Aorta (tissue), 5 donors: ENCODE measurements around the gene EPS8L1. TPM values are rescaled to one million over a fixed set of nuclear protein-coding genes. Genes with fewer than 3 reads are reported as not detected.

Experiments
- ATAC-seq: fragments of 200-7000 bp; cut with Tn5 transposase; one replicate; pipeline ENCODE4 v1.9.1; 2022; ENCODE audit warnings: moderate library complexity; ENCODE audit not compliant: low FRiP score
- DNase-seq, 2 donors: peaks; one replicate each; pipeline ENCODE4 v3.0.0-alpha.2; 2020
- H3K27ac ChIP-seq, 2 donors: one replicate each; pipeline ENCODE4 v1.5.1; 2013; ENCODE audit warnings: low read length in 2 of 2, mild to moderate bottlenecking in 2 of 2, moderate library complexity in 2 of 2, control low read depth in 1 of 2, inconsistent platforms in 1 of 2, low read depth in 1 of 2
- H3K27me3 ChIP-seq, 2 donors: one replicate each; pipeline ENCODE4 v1.6.1; 2013; ENCODE audit warnings: control low read depth in 1 of 2, low read length in 1 of 2, mild to moderate bottlenecking in 1 of 2, moderate library complexity in 1 of 2; ENCODE audit not compliant: insufficient read depth in 2 of 2, control insufficient read depth in 1 of 2
- H3K36me3 ChIP-seq, 2 donors: one replicate each; pipeline ENCODE4 v1.6.1; 2013; ENCODE audit warnings: control low read depth in 1 of 2, low read length in 1 of 2, mild to moderate bottlenecking in 1 of 2; ENCODE audit not compliant: insufficient read depth in 2 of 2, control insufficient read depth in 1 of 2
- H3K4me1 ChIP-seq, 2 donors: one replicate each; pipeline ENCODE4 v1.6.1; 2013; ENCODE audit warnings: low read length in 2 of 2, control low read depth in 1 of 2, mild to moderate bottlenecking in 1 of 2, moderate library complexity in 1 of 2; ENCODE audit not compliant: insufficient read depth in 2 of 2, control insufficient read depth in 1 of 2
- H3K4me3 ChIP-seq, 2 donors: one replicate each; pipeline ENCODE4 v1.5.1; 2013; ENCODE audit warnings: low read length in 2 of 2, control low read depth in 1 of 2, mild to moderate bottlenecking in 1 of 2
- H3K9me3 ChIP-seq: one replicate; pipeline ENCODE4 v1.6.1; 2013; ENCODE audit warnings: mild to moderate bottlenecking, low read length; ENCODE audit not compliant: control insufficient read depth
- WGBS, 2 donors: extraction: QIAGEN DNeasy Blood & Tissue Kit; methylation state at CpG; one replicate each; pipeline ENCODE4 v1.1.7; 2013; 5-methylcytosine and 5-hydroxymethylcytosine counted together
- intact Hi-C, 2 donors: fragments of 100-400 bp; cut with DNase I; formaldehyde crosslinking; loops; one replicate each; pipeline versions ENCODE4 v1.14.2 to v1.15.0; 2022
- polyA plus RNA-seq, 2 donors: library from polyadenylated mRNA; stranded (reverse); fragments of 200-250 nt; gene quantifications; one replicate each; pipeline ENCODE4 v1.2.3, GENCODE V29; 2013
- total RNA-seq, 2 donors: library from RNA; stranded (reverse); fragmentation: NEBNext Ultra II Directional; extraction: Animal tissue kit (Norgen Biotek cat#: 25700); gene quantifications; one replicate each; pipeline ENCODE4 v1.2.1, GENCODE V29; 2021
- donor health status: healthy with polysubstance abuse.
- donor health status: Bipolar disorder and iron deficiency.
- donor health status: DM: no; HTN: no; CAD: no.
- donor health status: DM: no; HTN: no; CAD: no.
- donor health status: DM: yes; HTN: yes; CAD: no.

EPS8L1 gene
- total and polyA plus RNA-seq, 4 donors, result 0.38 to 10.8 (median 2.4) TPM

DNA sequence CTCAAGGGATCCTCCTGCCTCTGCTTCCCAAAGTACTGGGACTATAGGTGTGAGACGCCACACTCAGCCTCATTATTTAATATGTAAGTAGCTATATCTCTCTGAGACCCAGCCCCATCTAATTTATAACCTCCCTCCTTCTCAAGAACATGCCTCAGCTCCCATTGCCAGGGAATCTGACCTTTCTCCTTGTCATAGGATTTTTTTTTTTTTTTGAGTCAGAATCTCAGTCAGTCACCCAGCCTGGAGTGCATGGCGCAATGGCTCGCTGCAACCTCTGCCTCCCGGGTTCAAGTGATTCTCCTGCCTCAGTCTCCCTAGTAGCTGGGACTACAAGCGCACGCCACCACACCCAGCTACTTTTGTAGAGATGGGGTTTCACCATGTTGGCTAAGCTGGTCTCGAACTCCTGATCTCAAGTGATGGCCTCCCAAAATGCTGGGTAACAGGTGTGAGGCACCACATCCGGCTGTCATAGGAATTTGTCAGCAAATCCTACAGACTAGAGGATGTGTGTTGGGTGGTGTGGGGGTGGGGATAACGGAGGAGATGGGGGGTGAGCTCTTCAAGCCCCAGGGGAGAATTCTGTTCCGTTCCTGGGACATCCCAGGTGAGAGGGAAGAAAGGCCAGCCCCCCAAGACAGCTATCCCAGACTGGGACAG lies 5.1 kb upstream of the EPS8L1 start:
- intact Hi-C loops, result no loop called here
- H3K27ac ChIP-seq, result no peak overlapping the region
- no peak overlapping the region for H3K4me3 ChIP-seq
- no peaks in the 10 kb centered on the region for H3K36me3 ChIP-seq
- WGBS, 2 donors, result 82 to 83% methylated on average over 10 of the region's 10 CpGs
- ATAC-seq (no peak), DNase-seq (no peak)
- H3K4me1 ChIP-seq, result no peaks in the 10 kb centered on the region
- H3K27me3 ChIP-seq, result peaks cover 0 to 2% of the 10 kb centered on the region in 2 donors
- H3K9me3 ChIP-seq, result no peaks in the 10 kb centered on the region

DNA sequence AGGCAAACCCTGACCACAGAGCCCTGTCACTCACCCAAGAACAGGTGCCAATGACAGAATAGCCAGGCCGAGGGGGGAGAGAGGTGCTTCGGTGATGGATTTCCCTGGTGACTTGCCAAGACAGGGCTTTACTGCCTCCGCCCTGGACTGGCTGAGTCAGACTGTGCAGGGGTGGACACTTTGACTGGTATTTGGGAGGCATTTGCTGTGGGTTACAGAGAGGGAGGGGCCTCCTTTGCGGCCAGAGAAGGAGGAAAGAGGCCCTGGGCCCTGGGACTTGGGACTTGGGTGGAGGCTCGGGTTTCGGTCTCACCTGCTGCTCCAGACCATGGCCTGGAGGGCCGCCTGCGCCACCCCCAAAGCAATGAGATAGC lies 4.6 kb upstream of the EPS8L1 start:
- WGBS, 2 donors, result 44 to 45% methylated on average over 8 of the region's 8 CpGs

DNA sequence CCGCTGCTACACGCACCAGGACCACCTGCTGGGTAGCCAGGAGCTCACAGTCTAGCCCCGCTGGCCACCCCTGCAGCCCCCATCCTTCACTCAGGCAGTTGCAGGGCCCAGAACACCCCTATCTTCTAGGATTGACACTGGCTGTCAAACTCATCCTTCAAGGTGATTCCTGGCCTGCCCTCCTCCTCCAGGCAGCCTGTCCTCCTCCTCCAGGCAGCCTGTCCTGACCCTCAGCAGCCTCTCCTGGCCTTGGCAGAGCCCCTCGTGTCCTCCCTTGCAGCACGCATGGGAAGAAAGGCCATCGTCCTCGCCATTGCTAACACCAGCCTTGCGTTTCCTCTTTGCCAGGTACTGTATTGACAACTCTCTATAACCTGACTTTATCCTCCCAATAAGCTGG lies 3.8 kb upstream of the EPS8L1 start:
- no peak overlapping the region for H3K4me3 ChIP-seq
- no peaks in the 10 kb centered on the region for H3K9me3 ChIP-seq
- no peaks in the 10 kb centered on the region for H3K4me1 ChIP-seq
- ATAC-seq (no peak), DNase-seq (no peak)
- peaks cover 0 to 2% of the 10 kb centered on the region in 2 donors for H3K27me3 ChIP-seq
- no peak overlapping the region for H3K27ac ChIP-seq
- intact Hi-C loops, result no loop called here
- 62 to 66% methylated on average over 8 of the region's 8 CpGs for WGBS, 2 donors
- no peaks in the 10 kb centered on the region for H3K36me3 ChIP-seq

More for the DNA sequence above, 4.6 kb upstream of the EPS8L1 start:
- no peak overlapping the region for H3K27ac ChIP-seq
- DNase-seq (peak in 1 of 2 donors; percentile 24), ATAC-seq (peak; percentile 29)
- H3K4me1 ChIP-seq, result no peaks in the 10 kb centered on the region
- intact Hi-C loops, result no loop called here
- H3K36me3 ChIP-seq, result no peaks in the 10 kb centered on the region
- no peak overlapping the region for H3K4me3 ChIP-seq
- H3K9me3 ChIP-seq, result no peaks in the 10 kb centered on the region
- peaks cover 0 to 2% of the 10 kb centered on the region in 2 donors for H3K27me3 ChIP-seq

DNA sequence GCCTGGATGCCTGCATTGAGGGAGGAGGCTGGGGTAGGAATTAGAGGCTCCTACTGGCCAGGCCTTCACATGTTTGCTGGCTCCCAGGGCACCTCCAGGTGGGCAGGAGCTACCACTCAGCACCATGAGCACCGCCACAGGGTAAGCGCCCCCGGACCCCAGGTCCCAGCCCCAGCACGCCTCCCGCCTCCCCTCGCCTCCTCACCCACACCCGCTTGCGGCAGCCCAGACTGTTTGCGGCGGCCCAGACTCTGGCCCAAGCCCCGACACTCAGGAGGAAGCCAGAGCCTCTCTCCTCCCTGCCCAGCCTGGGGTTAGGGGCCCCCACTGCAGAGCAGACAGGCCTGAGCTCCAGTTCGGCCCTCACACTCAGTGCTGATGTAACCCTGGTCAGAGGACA lies 652 bp downstream of the EPS8L1 start:
- H3K36me3 ChIP-seq, result no peaks in the 10 kb centered on the region
- H3K27me3 ChIP-seq, result no peaks in the 10 kb centered on the region
- ATAC-seq, result no peak
- H3K4me3 ChIP-seq, result no peak overlapping the region
- H3K9me3 ChIP-seq, result no peaks in the 10 kb centered on the region
- WGBS, 2 donors, result 77 to 83% methylated on average over 12 of the region's 12 CpGs
- intact Hi-C loops, result no loop called here
- DNase-seq, result no peak
- H3K27ac ChIP-seq, result no peak overlapping the region
- H3K4me1 ChIP-seq, result no peaks in the 10 kb centered on the region

DNA sequence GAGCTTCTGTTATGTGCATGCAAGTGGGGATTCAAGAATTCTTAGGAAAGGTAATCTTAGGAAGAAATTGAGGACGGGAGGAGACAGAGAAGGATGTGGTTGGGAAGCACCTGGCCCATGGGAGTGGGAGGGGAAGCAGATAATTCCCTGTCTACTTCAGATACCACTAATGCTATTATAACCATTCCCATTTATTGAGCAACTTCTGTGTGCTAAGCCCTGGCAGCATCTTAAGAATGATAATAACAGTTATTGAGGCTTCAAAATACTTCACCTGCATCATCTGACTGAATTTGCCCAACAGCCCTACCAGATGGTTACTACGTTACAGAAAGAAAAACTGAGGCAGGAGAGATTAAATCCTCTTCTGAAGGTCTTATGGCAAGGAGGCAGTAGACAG lies 1.4 kb downstream of the EPS8L1 start:
- WGBS, 2 donors, result 75 to 77% methylated on average over 2 of the region's 2 CpGs
- no peak for ATAC-seq
- H3K27me3 ChIP-seq, result no peaks in the 10 kb centered on the region
- no peak overlapping the region for H3K27ac ChIP-seq
- H3K36me3 ChIP-seq, result no peaks in the 10 kb centered on the region
- H3K4me3 ChIP-seq, result no peak overlapping the region
- intact Hi-C loops, result no loop called here
- H3K9me3 ChIP-seq, result no peaks in the 10 kb centered on the region
- no peak for DNase-seq
- H3K4me1 ChIP-seq, result no peaks in the 10 kb centered on the region

DNA sequence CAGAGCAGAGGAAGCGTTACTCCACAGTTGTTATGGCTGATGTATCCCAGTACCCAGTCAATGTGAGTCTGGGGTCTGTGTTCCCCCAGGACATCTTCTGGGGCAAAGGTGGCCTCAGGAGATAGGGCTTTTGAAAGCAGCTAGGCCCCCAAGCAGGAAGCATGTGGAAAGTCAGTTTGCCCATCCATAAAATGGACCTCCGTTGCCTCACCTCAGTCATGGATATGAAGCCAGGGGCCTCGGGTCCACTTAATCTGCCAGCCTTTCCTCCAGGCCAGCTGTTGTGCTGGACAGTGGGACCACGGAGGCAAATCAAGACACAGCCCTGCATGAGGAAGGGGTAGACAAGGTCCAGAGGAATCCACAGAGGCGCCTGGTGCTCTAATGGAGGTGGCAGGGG lies 3.3 kb downstream of the EPS8L1 start:
- WGBS, 2 donors, result 68 to 70% methylated on average over 4 to 5 of the region's 5 CpGs
- no peaks in the 10 kb centered on the region for H3K27me3 ChIP-seq
- H3K4me3 ChIP-seq, result no peak overlapping the region
- no peak overlapping the region for H3K27ac ChIP-seq
- ATAC-seq (no peak), DNase-seq (no peak)
- intact Hi-C loops, result no loop called here
- no peaks in the 10 kb centered on the region for H3K36me3 ChIP-seq
- H3K4me1 ChIP-seq, result no peaks in the 10 kb centered on the region
- H3K9me3 ChIP-seq, result no peaks in the 10 kb centered on the region

DNA sequence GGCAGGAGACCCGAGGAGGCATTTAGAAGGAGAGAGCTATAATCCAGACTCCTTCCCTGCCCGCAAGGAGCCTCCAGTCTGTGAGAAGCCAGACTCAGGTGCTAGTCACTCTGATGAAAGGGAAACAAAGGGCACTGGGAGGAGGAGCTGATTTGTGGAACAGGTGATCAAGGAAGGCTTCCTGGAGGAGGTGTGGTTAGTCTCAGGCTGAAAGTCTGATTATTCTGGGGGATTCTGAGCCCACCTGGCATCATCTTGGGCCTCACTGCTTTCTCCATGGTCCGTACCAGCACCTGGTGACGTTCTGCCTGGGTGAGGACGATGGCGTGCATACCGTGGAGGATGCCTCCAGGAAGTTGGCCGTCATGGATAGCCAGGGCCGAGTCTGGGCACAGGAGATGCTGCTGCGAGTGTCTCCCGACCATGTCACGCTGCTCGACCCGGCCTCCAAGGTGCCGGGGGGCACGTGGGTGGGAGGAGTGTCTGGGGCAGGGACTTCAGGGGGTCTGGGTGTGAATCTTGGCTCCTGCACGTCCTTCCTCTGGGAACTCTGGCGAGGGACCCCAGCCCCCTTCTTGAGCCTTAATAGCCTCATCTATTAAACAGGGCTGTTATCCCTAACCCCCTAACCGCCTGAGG lies 3.9 kb downstream of the EPS8L1 start:
- 63 to 70% methylated on average over 19 of the region's 19 CpGs for WGBS, 2 donors
- ATAC-seq (no peak), DNase-seq (no peak)
- Histone ChIP-seq H3K27me3 (no peaks in the 10 kb centered on the region), H3K4me3 (no peak overlapping the region), H3K36me3 (no peaks in the 10 kb centered on the region), H3K27ac (no peak overlapping the region), H3K9me3 (no peaks in the 10 kb centered on the region), H3K4me1 (no peaks in the 10 kb centered on the region)
- intact Hi-C loops, result no loop called here

DNA sequence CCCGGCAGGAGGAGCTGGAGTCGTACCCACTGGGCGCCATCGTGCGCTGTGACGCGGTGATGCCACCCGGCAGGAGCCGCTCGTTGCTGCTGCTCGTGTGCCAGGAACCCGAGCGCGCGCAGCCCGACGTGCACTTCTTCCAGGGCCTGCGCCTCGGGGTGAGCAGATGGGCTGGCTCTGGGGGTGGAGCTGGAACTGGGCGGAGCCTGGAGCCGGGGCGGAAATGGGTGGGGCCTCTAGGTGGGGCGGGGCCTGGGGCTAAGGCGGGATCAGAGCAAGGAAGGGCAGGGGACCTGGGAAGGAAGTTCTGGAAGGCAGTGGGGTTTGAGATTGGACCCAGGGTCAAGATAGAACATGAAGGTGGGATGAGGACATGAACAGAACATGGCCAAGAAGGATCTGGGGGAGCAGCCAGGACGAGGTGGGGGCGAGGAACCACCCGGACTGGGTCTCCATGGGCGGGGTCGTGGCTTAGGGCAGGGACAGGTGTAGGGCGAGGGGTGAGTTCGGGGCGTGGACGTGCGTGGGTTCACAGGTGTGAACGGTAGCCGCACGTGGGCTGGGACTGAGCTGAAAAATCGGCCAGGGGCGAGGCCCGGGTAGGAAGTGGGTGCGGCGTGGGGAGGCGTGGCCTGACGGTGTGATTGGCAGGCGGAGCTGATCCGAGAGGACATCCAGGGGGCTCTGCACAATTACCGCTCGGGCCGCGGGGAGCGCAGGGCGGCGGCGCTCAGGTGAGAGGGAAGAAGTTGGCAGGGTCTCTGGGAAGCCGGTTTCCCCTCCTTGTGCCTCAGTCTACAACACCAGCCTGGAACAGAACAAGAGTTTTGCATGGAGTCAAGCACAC lies 4.7 kb downstream of the EPS8L1 start:
- Histone ChIP-seq H3K4me3 (no peak overlapping the region), H3K4me1 (no peaks in the 10 kb centered on the region), H3K36me3 (no peaks in the 10 kb centered on the region), H3K27me3 (no peaks in the 10 kb centered on the region), H3K9me3 (no peaks in the 10 kb centered on the region), H3K27ac (no peak overlapping the region)
- WGBS, 2 donors, result 2 to 4% methylated on average over 54 to 55 of the region's 55 CpGs
- intact Hi-C loops, result no loop called here
- DNase-seq, result peak in 1 of 2 donors; percentile 78
- ATAC-seq, result peak; percentile 39
